Osteocyte (in vitro differentiated cells): Measurements from ENCODE around the gene METAP1. TPM values are rescaled to one million over a fixed set of nuclear protein-coding genes. Genes with fewer than 3 reads are reported as not detected.

Experiments
- DNase-seq: peaks from one replicate; pipeline ENCODE4 v3.0.0; 2021; ENCODE audit warnings: mixed read lengths; ENCODE audit not compliant: unreplicated experiment; ENCODE audit errors: extremely low spot score
- H3K27ac Mint-ChIP-seq: one replicate; pipeline ENCODE4 v1.8.0; 2021; ENCODE audit warnings: mild to moderate bottlenecking, mixed read lengths; ENCODE audit not compliant: unreplicated experiment
- H3K27me3 Mint-ChIP-seq: one replicate; pipeline ENCODE4 v1.8.0; 2021; ENCODE audit warnings: mixed read lengths; ENCODE audit not compliant: unreplicated experiment
- H3K36me3 Mint-ChIP-seq: one replicate; pipeline ENCODE4 v1.8.0; 2021; ENCODE audit warnings: mixed read lengths; ENCODE audit not compliant: unreplicated experiment
- H3K4me1 Mint-ChIP-seq: one replicate; pipeline ENCODE4 v1.8.0; 2021; ENCODE audit warnings: mixed read lengths; ENCODE audit not compliant: unreplicated experiment
- H3K4me3 Mint-ChIP-seq: one replicate; pipeline ENCODE4 v1.8.0; 2021; ENCODE audit warnings: mild to moderate bottlenecking, moderate library complexity, mixed read lengths; ENCODE audit not compliant: unreplicated experiment
- H3K9me3 Mint-ChIP-seq: one replicate; pipeline ENCODE4 v1.8.0; 2021; ENCODE audit warnings: mixed read lengths; ENCODE audit not compliant: unreplicated experiment
- long read RNA-seq: library from polyadenylated mRNA; unstranded; transcript quantifications from one replicate; pipeline ENCODE4 v2.0.0, GENCODE V29; 2021
- total RNA-seq: library from RNA; stranded (reverse); gene quantifications from 2 replicates; pipeline ENCODE4 v1.2.1, GENCODE V29; 2021
- TF ChIP-seq, protein P1 (sequence below): fragments of 200-600 bp; sonication (generic); IDR thresholded peaks from 2 replicates; pipeline ENCODE4 v1.5.0; 2021; ENCODE audit warnings: antibody characterized with exemption, mild to moderate bottlenecking, moderate library complexity

The METAP1 gene
- 25.3 and 28.7 TPM in 2 replicates for total RNA-seq
- long read RNA-seq, transcript METAP1-201 (11 exons, 2,791 nt): major isoform, 231 of 272 reads
- long read RNA-seq, partial matches to known transcripts: 3 of 272 reads
- long read RNA-seq, other reads (novel, unspliced or antisense): 38 of 272 reads

DNA sequence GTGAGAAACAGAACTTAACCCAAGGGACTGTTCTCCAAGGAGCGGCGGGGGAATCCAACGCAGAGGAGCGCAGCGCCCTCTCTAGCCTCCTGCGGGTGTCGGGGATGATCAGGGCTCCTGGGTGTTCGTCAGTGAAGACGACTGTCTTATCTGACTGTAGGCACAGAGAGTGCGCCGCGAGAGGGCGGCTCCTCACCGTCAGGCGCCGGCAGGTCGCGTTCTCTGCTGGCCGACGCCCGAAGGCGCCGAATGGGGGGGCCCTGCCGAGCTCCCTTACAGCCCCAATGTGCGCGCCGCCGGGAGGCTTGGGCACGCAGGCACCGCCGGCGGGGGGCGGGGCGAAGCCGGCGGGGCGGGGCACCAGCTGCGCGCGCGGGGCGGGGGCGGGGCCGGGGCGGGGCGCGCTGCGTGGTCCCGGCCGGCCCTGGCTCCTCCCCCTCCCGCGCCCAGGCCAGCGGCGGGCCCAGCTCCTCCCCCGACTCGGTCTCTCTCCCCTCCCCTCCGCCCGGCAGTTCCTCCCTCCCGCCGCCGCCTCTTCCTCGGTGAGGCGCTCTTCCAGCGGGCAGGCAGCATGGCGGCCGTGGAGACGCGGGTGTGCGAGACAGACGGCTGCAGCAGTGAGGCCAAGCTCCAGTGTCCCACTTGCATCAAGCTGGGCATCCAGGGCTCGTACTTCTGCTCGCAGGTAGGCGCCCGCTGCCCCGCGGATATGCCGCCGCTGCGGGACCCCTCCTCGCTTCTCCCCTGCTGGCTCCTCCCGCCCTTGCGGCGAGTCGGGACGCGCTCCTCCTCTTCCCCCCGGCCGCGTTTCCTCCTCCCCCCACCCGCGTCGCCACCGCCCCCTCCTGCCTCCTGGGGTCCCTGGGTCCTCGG, at the start of gene METAP1:
TSS of gene METAP1 (plus strand) at position 539 of the 873 bp plus-strand sequence. CDS start at position 572, 33 bp downstream.
- Mint-ChIP-seq H3K27ac (peak within 1 kb of the TSS; percentile 93), H3K9me3 (no peaks in the 10 kb centered on the region), H3K4me1 (peaks cover 23% of the 10 kb centered on the region), H3K36me3 (no peaks in the 10 kb centered on the region), H3K27me3 (no peaks in the 10 kb centered on the region), H3K4me3 (peak within 1 kb of the TSS; percentile 88)
- TF ChIP-seq, protein P1, sequence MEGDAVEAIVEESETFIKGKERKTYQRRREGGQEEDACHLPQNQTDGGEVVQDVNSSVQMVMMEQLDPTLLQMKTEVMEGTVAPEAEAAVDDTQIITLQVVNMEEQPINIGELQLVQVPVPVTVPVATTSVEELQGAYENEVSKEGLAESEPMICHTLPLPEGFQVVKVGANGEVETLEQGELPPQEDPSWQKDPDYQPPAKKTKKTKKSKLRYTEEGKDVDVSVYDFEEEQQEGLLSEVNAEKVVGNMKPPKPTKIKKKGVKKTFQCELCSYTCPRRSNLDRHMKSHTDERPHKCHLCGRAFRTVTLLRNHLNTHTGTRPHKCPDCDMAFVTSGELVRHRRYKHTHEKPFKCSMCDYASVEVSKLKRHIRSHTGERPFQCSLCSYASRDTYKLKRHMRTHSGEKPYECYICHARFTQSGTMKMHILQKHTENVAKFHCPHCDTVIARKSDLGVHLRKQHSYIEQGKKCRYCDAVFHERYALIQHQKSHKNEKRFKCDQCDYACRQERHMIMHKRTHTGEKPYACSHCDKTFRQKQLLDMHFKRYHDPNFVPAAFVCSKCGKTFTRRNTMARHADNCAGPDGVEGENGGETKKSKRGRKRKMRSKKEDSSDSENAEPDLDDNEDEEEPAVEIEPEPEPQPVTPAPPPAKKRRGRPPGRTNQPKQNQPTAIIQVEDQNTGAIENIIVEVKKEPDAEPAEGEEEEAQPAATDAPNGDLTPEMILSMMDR: peak; percentile 59
- peak; percentile 96 for DNase-seq

DNA sequence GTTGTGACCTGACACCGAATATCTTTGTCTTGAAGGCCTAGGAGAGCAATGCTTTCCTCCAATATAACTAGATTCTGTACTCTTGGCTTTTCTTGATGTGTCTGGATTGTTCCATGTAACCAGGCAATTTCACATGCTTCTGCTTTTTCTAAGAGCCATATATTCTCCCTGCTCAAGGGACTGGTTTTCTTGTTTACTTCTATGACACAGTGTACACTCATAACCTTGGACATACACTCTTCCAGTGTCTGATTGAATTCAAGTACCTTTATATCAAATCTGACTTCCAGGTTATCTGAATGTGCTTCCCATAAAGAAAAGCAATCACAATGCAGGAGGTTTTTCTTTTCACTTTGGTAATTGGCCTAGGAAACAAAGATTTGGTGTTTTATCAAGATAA, 49.2 kb upstream of the METAP1 start:
- H3K9me3 Mint-ChIP-seq: no peaks in the 10 kb centered on the region
- no peak overlapping the region for H3K27ac Mint-ChIP-seq
- no peaks in the 10 kb centered on the region for H3K4me1 Mint-ChIP-seq
- H3K36me3 Mint-ChIP-seq: no peaks in the 10 kb centered on the region
- TF ChIP-seq, protein P1: no peak
- no peak overlapping the region for H3K4me3 Mint-ChIP-seq
- no peak for DNase-seq
- no peaks in the 10 kb centered on the region for H3K27me3 Mint-ChIP-seq

DNA sequence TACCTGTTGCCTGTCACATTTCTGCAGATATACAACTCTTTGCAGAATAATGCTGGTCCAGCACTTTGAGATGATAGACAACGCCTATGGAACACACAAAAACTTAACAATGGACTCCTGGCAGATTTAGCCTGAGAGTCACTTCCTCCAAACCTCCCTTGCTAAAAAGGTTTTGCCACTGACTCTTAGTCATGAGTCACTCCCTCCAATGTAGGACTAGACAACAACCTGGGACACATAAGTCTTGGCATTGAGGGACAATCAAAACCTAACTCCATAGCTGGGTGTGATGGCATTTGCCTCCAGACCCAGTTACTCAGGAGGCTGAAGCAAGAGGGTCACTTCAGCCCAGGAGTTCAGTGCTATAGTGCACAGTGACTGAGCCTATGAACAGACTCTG, 44.6 kb upstream of the METAP1 start:
- H3K27me3 Mint-ChIP-seq: no peaks in the 10 kb centered on the region
- DNase-seq: no peak
- no peak overlapping the region for H3K27ac Mint-ChIP-seq
- TF ChIP-seq, protein P1: no peak
- no peak overlapping the region for H3K4me3 Mint-ChIP-seq
- no peaks in the 10 kb centered on the region for H3K9me3 Mint-ChIP-seq
- H3K4me1 Mint-ChIP-seq: no peaks in the 10 kb centered on the region
- H3K36me3 Mint-ChIP-seq: no peaks in the 10 kb centered on the region

DNA sequence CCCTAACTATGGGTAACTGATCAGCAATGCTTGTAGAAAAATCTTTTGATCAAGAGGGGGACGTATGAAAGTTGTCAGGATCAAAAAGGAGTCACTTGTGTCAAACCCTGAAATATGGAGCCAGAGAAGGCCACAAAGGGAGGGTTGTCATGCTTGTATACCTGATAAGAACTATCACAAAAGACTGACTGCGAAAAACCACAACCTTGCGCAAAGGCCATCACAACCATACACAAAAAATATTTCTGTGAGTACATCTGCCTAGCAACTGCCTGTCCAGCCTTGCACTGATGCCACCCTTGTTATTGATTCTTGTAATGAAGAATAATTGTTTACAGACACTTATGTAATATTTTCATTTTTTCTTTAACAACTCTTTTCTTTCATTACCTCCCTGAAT, 43.8 kb upstream of the METAP1 start:
- Mint-ChIP-seq H3K9me3 (no peaks in the 10 kb centered on the region), H3K27ac (no peak overlapping the region), H3K4me1 (no peaks in the 10 kb centered on the region), H3K36me3 (no peaks in the 10 kb centered on the region), H3K4me3 (no peak overlapping the region), H3K27me3 (no peaks in the 10 kb centered on the region)
- no peak for DNase-seq
- TF ChIP-seq, protein P1: no peak

DNA sequence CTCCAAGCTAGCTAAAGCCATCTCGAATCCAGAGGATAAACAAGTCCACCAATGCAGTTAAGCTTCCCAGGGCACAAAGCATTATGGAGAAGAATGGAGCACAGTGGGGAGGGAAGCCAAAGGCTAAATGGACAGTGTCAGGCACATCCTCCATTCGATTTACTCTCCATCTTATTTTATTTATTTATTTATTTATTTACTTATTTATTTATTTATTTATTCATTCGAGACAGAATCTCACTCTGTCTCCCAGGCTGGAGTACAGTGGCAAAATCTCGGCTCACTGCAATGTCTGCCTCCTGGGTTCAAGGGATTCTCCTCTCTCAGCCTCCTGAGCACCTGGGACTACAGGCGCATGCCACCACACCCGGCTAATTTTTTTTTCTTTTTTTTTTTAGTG, 40.3 kb upstream of the METAP1 start:
- no peak overlapping the region for H3K4me3 Mint-ChIP-seq
- DNase-seq: no peak
- no peak overlapping the region for H3K27ac Mint-ChIP-seq
- TF ChIP-seq, protein P1: no peak
- H3K36me3 Mint-ChIP-seq: no peaks in the 10 kb centered on the region
- H3K9me3 Mint-ChIP-seq: no peaks in the 10 kb centered on the region
- H3K27me3 Mint-ChIP-seq: no peaks in the 10 kb centered on the region
- H3K4me1 Mint-ChIP-seq: no peaks in the 10 kb centered on the region
